ENCODE measurements around the gene OR2AG1.

The OR2AG1 gene

GRCh38 chr11:6747097-6747668 lies 35.6 kb upstream of the OR2AG1 start:
- Histone ChIP-seq H3K4me1 (ENCODE audit: low read length) (peaks cover 21% of the 10 kb centered on the region), H3K4me2 (ENCODE audit: low read length) (no peak overlapping the region), H3K9me3 (ENCODE audit: insufficient read depth, low read length) (no peaks in the 10 kb centered on the region), H3K4me3 (ENCODE audit: low read length) (no peak overlapping the region), H3K79me2 (ENCODE audit: low read length) (no peaks in the 10 kb centered on the region), H2AFZ (ENCODE audit: low read depth, low read length) (no peak overlapping the region), H3K36me3 (replicated peaks; ENCODE audit: low read depth, low read length) (no peaks in the 10 kb centered on the region), H3K27ac (ENCODE audit: low read length) (no peak overlapping the region), H3K9ac (ENCODE audit: low read length) (no peak overlapping the region), H3K27me3 (ENCODE audit: low read depth, low read length) (no peaks in the 10 kb centered on the region), H4K20me1 (ENCODE audit: insufficient read depth, low read length) (no peaks in the 10 kb centered on the region)
- TF ChIP-seq CTCF (IDR thresholded peaks at IDR 0.05; ENCODE audit: low read depth, low read length) (no peak), EZH2phosphoT487 (IDR thresholded peaks at IDR 0.05; ENCODE audit: low read depth) (no peak)

GRCh38 chr11:6755303-6755952 lies 27.4 kb upstream of the OR2AG1 start:
- H3K9me3 ChIP-seq (ENCODE audit: insufficient read depth, low read length): no peaks in the 10 kb centered on the region
- no peaks in the 10 kb centered on the region for H4K20me1 ChIP-seq (ENCODE audit: insufficient read depth, low read length)
- H3K9ac ChIP-seq (ENCODE audit: low read length): no peak overlapping the region
- H3K27ac ChIP-seq (ENCODE audit: low read length): no peak overlapping the region
- TF ChIP-seq EZH2phosphoT487 (IDR thresholded peaks at IDR 0.05; ENCODE audit: low read depth) (no peak), CTCF (IDR thresholded peaks at IDR 0.05; ENCODE audit: low read depth, low read length) (peak; percentile 86)
- H3K4me1 ChIP-seq (ENCODE audit: low read length): no peaks in the 10 kb centered on the region
- no peaks in the 10 kb centered on the region for H3K79me2 ChIP-seq (ENCODE audit: low read length)
- no peaks in the 10 kb centered on the region for H3K36me3 ChIP-seq (replicated peaks; ENCODE audit: low read depth, low read length)
- H3K4me2 ChIP-seq (ENCODE audit: low read length): no peak overlapping the region
- no peaks in the 10 kb centered on the region for H3K27me3 ChIP-seq (ENCODE audit: low read depth, low read length)
- no peak overlapping the region for H3K4me3 ChIP-seq (ENCODE audit: low read length)
- no peak overlapping the region for H2AFZ ChIP-seq (ENCODE audit: low read depth, low read length)

GRCh38 chr11:6755953-6756347 lies 26.9 kb upstream of the OR2AG1 start:
- Histone ChIP-seq H3K36me3 (replicated peaks; ENCODE audit: low read depth, low read length) (no peaks in the 10 kb centered on the region), H3K9ac (ENCODE audit: low read length) (no peak overlapping the region), H3K27me3 (ENCODE audit: low read depth, low read length) (no peaks in the 10 kb centered on the region), H3K27ac (ENCODE audit: low read length) (no peak overlapping the region), H3K79me2 (ENCODE audit: low read length) (no peaks in the 10 kb centered on the region), H2AFZ (ENCODE audit: low read depth, low read length) (no peak overlapping the region), H3K4me3 (ENCODE audit: low read length) (no peak overlapping the region), H4K20me1 (ENCODE audit: insufficient read depth, low read length) (no peaks in the 10 kb centered on the region), H3K9me3 (ENCODE audit: insufficient read depth, low read length) (no peaks in the 10 kb centered on the region), H3K4me2 (ENCODE audit: low read length) (no peak overlapping the region), H3K4me1 (ENCODE audit: low read length) (no peaks in the 10 kb centered on the region)
- TF ChIP-seq CTCF (IDR thresholded peaks at IDR 0.05; ENCODE audit: low read depth, low read length): no peak
- TF ChIP-seq EZH2phosphoT487 (IDR thresholded peaks at IDR 0.05; ENCODE audit: low read depth): no peak

- Histone ChIP-seq H3K4me2 (ENCODE audit: low read length) (no peak overlapping the region), H3K27me3 (ENCODE audit: low read depth, low read length) (no peaks in the 10 kb centered on the region), H3K4me3 (ENCODE audit: low read length) (no peak overlapping the region), H3K4me1 (ENCODE audit: low read length) (no peaks in the 10 kb centered on the region), H3K9me3 (ENCODE audit: insufficient read depth, low read length) (no peaks in the 10 kb centered on the region), H3K36me3 (replicated peaks; ENCODE audit: low read depth, low read length) (no peaks in the 10 kb centered on the region), H3K79me2 (ENCODE audit: low read length) (no peaks in the 10 kb centered on the region), H4K20me1 (ENCODE audit: insufficient read depth, low read length) (no peaks in the 10 kb centered on the region), H2AFZ (ENCODE audit: low read depth, low read length) (no peak overlapping the region), H3K9ac (ENCODE audit: low read length) (no peak overlapping the region), H3K27ac (ENCODE audit: low read length) (no peak overlapping the region)
- TF ChIP-seq CTCF (IDR thresholded peaks at IDR 0.05; ENCODE audit: low read depth, low read length): peak; percentile 73
- no peak for TF ChIP-seq EZH2phosphoT487 (IDR thresholded peaks at IDR 0.05; ENCODE audit: low read depth)
These were observed 25.4 kb upstream of the OR2AG1 start for GRCh38 chr11:6757373-6757967.

All from OCI-LY3 (cell line).